ENCODE data around the gene KLHDC10.
"Not testable (repeated sequence)": the region's sequence is repeated elsewhere in the genome, so short reads cannot be mapped to it uniquely, and the experiment has no call there.

KLHDC10 gene

DNA sequence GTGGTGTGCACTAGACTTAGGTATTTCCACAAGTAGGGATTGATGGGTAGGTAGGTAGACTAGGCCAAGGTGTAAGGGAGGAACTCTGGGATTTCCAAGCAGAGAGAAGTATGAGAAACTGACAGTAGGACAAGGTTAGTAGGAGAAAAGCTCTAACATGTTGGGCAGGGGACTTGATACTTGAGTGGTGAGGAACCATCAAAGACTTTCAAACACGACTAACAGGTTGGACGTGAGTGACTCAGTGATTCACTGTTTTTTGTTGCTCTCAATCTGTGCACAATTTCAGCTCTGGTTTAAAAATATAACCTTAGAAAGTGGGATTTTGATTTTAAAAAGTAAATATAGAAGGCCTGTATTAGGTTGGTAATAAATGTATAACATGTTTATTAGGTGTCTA, 44.4 kb downstream of the KLHDC10 start:
- Histone ChIP-seq H3K4me1 (ENCODE audit: control insufficient read depth in 1 of 2, insufficient read depth in 1 of 2, low read depth in 1 of 2, low read length in 1 of 2) (no peaks in the 10 kb centered on the region), H3K4me3 (ENCODE audit: low read depth in 1 of 2, low read length in 1 of 2) (no peak overlapping the region), H3K27me3 (no peaks in the 10 kb centered on the region), H3K36me3 (peaks cover 9% of the 10 kb centered on the region), H3K27ac (no peak overlapping the region), H3K9me3 (no peaks in the 10 kb centered on the region)
- TF ChIP-seq, protein P1, sequence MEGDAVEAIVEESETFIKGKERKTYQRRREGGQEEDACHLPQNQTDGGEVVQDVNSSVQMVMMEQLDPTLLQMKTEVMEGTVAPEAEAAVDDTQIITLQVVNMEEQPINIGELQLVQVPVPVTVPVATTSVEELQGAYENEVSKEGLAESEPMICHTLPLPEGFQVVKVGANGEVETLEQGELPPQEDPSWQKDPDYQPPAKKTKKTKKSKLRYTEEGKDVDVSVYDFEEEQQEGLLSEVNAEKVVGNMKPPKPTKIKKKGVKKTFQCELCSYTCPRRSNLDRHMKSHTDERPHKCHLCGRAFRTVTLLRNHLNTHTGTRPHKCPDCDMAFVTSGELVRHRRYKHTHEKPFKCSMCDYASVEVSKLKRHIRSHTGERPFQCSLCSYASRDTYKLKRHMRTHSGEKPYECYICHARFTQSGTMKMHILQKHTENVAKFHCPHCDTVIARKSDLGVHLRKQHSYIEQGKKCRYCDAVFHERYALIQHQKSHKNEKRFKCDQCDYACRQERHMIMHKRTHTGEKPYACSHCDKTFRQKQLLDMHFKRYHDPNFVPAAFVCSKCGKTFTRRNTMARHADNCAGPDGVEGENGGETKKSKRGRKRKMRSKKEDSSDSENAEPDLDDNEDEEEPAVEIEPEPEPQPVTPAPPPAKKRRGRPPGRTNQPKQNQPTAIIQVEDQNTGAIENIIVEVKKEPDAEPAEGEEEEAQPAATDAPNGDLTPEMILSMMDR (IDR thresholded peaks at IDR 0.05): no peak

DNA sequence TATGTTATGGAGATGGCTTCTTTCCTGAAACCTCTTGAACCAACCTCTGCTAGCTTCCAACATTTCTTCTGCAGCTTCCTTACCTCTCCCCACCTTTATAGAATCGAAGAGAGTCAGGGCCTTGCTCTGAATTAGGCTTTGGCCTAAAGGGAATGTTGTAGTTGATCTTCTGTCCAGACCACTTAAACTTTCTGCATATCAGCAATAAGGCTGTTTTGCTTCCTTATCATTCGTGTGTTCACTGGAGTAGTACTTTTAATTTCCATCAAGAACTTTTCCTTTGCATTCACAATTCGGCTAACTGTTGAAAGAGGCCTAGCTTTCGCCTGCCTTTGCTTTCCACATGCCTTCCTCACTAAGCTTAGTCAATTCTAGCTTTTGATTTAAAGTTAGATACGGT, 48.0 kb downstream of the KLHDC10 start:
- H3K4me1 ChIP-seq (ENCODE audit: control insufficient read depth in 1 of 2, insufficient read depth in 1 of 2, low read depth in 1 of 2, low read length in 1 of 2): no peaks in the 10 kb centered on the region
- H3K36me3 ChIP-seq: peaks cover 43% of the 10 kb centered on the region
- TF ChIP-seq, protein P1 (IDR thresholded peaks at IDR 0.05): no peak
- no peaks in the 10 kb centered on the region for H3K9me3 ChIP-seq
- no peak overlapping the region for H3K4me3 ChIP-seq (ENCODE audit: low read depth in 1 of 2, low read length in 1 of 2)
- H3K27me3 ChIP-seq: no peaks in the 10 kb centered on the region
- no peak overlapping the region for H3K27ac ChIP-seq

DNA sequence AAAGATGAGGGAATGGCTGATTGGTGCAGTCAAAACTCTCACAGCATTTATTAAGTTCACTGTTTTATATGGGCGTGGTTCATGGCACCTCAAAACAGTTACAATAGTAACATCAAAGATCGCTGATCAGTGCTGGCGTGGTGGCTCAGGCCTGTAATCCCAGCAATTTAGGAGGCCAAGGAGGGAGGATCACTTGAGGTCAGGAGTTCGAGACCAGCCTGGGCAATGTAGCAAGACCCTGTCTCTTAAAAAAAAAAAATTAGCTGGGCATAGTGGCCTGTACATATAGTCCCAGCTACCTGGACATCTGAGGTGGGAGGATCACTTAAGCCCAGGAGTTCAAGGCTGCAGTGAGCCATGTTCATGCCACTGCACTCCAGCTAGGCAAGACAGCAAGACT, 48.5 kb downstream of the KLHDC10 start:
- Histone ChIP-seq H3K27ac (no peak overlapping the region), H3K27me3 (no peaks in the 10 kb centered on the region), H3K9me3 (no peaks in the 10 kb centered on the region), H3K4me3 (ENCODE audit: low read depth in 1 of 2, low read length in 1 of 2) (no peak overlapping the region), H3K36me3 (peaks cover 48% of the 10 kb centered on the region), H3K4me1 (ENCODE audit: control insufficient read depth in 1 of 2, insufficient read depth in 1 of 2, low read depth in 1 of 2, low read length in 1 of 2) (no peaks in the 10 kb centered on the region)
- TF ChIP-seq, protein P1 (IDR thresholded peaks at IDR 0.05): no peak

DNA sequence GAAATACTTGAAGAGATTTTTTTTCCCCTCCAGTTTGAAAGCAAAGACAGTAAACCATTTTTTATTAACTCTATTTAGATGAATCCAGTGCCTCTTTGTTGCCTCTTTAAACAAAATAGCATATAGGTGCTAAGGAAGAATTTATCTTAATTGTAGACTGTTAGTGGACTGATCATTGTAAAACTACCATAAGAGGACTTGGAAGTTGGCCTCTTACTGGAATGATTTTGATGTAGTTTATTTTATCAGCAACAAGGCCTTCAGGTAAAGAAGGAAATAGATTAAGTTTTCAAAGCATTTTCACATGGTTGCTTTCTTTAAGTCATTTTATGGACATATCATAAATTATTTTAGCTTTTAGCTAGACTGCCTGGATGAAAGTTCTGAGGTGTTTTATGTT, 53.2 kb downstream of the KLHDC10 start:
- Histone ChIP-seq H3K4me3 (ENCODE audit: low read depth in 1 of 2, low read length in 1 of 2) (no peak overlapping the region), H3K9me3 (no peaks in the 10 kb centered on the region), H3K27me3 (no peaks in the 10 kb centered on the region), H3K36me3 (peaks cover 86% of the 10 kb centered on the region), H3K27ac (no peak overlapping the region), H3K4me1 (ENCODE audit: control insufficient read depth in 1 of 2, insufficient read depth in 1 of 2, low read depth in 1 of 2, low read length in 1 of 2) (no peaks in the 10 kb centered on the region)
- TF ChIP-seq, protein P1 (IDR thresholded peaks at IDR 0.05): no peak

DNA sequence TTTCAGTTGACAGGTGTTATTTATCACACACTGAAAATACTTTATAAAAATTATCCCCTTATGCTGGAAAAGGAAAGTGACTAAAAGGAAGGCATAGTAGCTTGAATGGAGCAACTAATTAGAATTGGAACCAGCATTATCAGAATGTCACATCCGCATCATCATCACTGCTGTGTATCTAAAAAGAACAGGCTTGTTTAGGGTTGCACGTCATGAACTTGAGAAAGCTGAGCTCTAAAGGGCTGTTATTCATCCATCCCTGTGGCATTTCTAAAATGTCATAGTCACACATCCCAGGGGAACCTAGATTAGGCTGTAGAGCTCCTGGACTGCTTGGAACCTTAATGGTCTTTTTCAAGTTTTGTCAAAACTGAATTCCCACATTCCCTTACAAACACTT, 54.4 kb downstream of the KLHDC10 start:
- no peaks in the 10 kb centered on the region for H3K27me3 ChIP-seq
- TF ChIP-seq, protein P1 (IDR thresholded peaks at IDR 0.05): no peak
- H3K36me3 ChIP-seq: peaks cover 94% of the 10 kb centered on the region
- H3K27ac ChIP-seq: no peak overlapping the region
- H3K9me3 ChIP-seq: no peaks in the 10 kb centered on the region
- no peaks in the 10 kb centered on the region for H3K4me1 ChIP-seq (ENCODE audit: control insufficient read depth in 1 of 2, insufficient read depth in 1 of 2, low read depth in 1 of 2, low read length in 1 of 2)
- H3K4me3 ChIP-seq (ENCODE audit: low read depth in 1 of 2, low read length in 1 of 2): no peak overlapping the region

DNA sequence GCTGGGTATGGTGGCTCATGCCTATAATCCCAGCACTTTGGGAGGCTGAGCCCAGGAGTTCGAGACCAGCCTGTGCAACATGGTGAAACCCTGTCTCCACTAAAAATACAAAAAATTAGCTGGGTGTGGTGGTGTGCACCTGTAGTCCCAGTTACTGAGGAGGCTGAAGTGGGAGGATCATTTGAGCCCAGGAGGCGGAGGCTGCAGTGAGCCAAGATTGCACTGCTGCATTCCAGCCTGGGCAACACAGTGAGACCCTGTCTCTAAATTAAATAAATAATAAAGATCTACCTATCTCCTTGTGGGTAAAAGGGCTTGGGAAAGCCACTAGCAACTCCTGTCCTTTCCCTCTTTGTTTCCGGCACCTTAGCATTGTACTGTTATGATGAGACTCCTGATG, 56.5 kb downstream of the KLHDC10 start:
- H3K4me1 ChIP-seq (ENCODE audit: control insufficient read depth in 1 of 2, insufficient read depth in 1 of 2, low read depth in 1 of 2, low read length in 1 of 2): not testable (repeated sequence)
- H3K36me3 ChIP-seq: peaks cover 96% of the 10 kb centered on the region

More for the DNA sequence above, 56.5 kb downstream of the KLHDC10 start:
- H3K4me3 ChIP-seq (ENCODE audit: low read depth in 1 of 2, low read length in 1 of 2); H3K27me3 ChIP-seq; H3K27ac ChIP-seq; H3K9me3 ChIP-seq: not testable (repeated sequence)
